GM21737 (cell line): ENCODE measurements around the gene OR7A10.
"Not testable (repeated sequence)": the region's sequence is repeated elsewhere in the genome, so short reads cannot be mapped to it uniquely, and the experiment has no call there.

Experiments
- ATAC-seq: cut with Tn5 transposase; IDR thresholded peaks from one replicate; pipeline ENCODE4 v1.9.1; 2021; ENCODE audit warnings: mild to moderate bottlenecking, moderate library complexity; ENCODE audit not compliant: unreplicated experiment

OR7A10 gene

DNA sequence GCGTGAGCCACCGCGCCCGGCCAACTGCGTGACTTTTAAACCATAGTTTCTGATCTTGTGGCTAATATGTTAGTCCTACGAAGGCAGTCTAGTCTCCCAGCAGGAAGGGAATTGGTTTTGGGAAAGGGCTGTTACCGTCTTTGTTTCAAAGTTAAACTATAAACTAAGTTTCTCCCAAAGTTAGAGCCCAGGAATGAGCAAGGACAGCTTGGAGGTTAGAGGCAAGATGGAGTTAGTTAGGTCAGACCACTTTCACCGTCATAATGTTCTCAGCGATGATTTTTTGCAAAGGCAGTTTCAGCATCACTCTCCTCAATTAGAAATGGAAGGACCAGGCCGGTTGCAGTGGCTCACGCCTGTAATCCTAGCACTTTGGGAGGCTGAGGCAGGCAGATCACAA is 52.7 kb downstream of the OR7A10 start:
- no peak for ATAC-seq

DNA sequence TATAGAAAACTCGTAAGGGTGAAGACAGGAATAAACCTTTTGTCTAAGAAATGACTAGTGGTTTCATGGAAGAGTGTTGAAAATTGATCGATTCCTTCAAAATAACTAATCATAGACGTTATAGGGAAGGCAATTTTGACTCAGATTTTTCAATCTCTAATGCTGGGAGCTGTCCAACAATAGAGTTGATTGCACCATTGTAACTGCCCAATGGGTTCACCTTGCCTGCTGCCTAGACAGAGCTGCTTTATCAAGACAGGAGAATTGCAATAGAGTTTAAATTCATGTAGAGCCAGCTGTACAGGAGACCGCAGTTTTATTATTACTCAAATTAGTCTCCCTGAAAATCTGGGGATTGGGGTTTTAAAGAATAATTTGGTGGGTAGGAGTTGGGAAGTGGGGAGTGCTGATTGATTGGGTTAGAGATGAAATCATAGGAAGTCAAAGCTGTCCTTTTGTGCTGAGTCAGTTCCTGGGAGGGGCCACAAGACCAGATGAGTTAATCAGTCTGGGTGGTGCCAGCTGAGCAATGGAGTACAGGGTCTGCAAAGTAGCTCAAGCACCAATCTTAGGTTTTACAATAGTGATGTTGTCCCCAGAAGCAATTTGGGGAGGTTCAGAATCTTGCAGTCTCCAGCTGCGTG is 53.5 kb downstream of the OR7A10 start:
- ATAC-seq = no peak

DNA sequence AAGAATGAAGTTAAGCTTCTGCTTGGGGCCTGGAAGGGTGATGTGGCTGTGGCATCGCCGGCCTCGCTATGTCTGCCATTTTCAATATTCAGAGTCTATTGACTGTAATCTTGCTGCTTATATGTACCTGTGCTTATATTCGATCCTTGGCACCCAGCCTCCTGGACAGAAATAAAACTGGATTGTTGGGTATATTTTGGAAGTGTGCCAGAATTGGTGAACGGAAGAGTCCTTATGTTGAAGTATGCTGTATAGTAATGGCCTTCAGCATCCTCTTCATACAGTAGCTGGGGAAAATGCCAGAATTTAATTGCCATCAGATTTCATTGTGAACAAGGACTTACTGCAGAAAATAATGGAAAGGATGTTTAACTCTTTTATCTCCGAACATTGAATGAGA is 56.5 kb downstream of the OR7A10 start:
- not testable (repeated sequence) for ATAC-seq
